HG02885 (cell line): ENCODE measurements around the gene CCDC77.
"Not testable (repeated sequence)": the region's sequence is repeated elsewhere in the genome, so short reads cannot be mapped to it uniquely, and the experiment has no call there.

Source experiments
- ATAC-seq: cut with Tn5 transposase; IDR thresholded peaks from one replicate; pipeline ENCODE4 v1.9.1; 2021; ENCODE audit warnings: mild to moderate bottlenecking; ENCODE audit not compliant: unreplicated experiment, poor library complexity

The CCDC77 gene

DNA sequence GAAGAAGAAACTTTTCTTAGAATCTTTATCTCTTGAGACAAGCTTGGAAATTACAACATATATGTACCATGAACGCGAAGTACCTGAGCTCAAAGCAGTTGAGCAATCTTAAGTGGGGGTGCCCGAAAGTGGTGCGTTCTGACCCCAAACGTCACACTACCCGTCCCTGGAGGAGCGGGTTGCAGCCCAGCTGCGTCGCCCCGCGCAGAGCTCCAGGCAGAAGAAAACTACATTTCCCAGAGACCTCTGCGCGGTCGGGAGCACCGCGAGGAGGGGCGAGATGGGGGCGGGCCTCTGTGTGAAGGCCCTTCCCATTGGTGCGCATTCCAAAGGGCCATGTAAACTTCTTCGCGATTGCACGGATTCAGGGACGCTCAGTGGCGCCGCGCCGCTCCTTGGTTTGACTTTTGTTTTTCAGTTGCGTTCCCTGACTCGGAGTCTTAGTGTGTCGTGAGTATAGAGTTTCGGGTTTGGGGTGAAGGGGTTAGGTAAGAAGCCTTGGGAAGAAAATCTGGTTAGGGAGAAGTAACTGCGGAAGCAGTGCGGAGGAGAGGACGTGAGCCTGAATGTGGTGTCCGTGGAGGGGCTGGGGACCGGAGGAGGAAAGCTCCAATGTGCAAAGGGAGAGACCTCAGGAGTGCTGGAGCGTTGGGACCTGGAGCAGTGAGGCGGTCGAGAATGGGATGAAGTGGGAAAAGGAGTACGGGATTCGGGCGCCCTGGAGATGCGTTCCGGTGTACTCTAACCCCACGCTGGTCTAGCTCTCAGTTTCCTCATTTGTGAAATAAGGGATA lies at the start of gene CCDC77:
CCDC77 (plus strand) TSS at position 410 of the 794 bp plus-strand sequence. CDS start 7,740 bp downstream, outside the sequence.
- ATAC-seq = peak; percentile 99

DNA sequence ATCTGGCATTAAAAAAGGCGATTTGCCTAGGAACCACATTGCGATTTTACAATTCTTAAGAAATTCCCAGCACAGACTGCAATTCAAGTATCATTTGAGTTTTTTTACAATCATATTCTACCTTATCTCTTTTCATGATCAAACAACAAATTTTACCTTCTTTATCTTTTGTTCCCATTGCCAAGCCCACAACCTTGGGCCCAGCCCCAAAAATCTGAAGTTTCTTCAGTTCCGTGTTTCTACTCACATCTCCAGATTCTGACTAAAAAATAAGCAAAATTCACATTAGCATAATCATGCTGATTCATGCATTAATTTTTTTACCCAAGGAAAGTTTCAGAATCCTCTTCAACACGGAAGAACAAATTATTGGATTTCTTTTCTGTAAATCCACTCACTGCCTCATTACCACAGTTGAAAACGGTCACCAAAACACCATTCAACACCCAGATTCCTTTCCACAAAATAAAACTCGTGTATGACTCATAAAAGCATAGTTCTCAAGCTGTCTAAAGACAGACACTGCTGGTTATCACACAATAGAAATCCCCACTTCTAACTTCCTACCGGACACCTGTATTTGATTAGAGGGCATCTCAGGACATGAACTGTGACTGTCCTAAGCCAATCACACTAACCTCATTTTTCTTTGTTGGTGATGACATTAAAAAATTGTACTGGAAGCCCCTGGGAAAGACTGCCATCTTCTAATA lies 45.0 kb upstream of the CCDC77 start:
- ATAC-seq = no peak

DNA sequence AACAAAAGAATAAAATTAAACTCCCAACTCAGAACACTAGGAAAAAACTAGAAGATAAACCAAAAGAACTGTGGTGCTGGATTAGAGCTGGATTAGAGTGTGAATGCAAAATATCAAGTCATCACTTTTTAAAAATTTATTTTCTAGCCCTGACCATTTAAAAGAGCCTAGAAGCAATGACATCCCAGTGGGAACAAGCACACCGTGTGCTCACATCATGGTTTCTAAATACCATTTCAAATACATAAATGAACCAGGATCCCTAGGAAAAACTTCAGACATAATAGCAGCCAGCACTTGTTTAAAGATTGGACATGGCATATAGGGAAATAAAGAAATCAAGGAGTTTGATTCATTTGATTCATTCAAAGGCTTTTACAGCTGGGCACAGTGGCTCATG lies 42.4 kb upstream of the CCDC77 start:
- no peak for ATAC-seq

DNA sequence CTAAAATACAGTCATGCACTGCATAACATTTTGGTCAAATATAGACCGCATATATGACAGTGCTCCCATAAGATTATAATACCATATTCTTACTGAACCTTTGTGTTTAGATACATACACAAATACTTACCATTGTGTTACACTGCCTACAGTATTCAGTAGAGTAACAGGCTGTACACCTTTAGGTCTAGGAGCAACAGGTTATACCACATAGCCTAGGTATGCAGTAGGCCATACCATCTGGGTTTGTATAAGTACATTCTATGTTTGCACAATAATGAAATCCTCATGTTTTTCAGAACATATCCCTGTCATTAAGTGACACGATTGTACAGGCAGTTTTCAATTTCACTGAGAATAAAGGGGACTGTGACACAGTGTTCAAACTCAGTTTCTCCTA lies 34.6 kb upstream of the CCDC77 start:
- no peak for ATAC-seq

DNA sequence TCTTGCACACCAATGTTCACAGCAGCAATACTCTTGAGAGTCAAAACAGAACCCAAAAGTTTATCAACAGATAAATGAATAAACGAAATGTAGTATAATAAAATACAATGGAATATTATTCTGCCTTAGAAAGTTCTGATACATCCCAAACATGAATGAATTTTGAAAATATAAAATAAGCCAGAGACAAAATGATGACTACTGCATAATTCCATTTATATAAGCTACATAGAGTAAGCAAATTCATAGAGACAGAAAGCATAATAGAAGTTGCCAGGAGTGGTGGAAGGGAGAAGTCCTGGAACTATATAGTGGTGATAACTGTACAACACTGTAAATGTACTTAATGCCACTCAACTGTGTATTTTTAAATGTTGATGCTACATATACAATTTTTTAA lies 33.5 kb upstream of the CCDC77 start:
- no peak for ATAC-seq

DNA sequence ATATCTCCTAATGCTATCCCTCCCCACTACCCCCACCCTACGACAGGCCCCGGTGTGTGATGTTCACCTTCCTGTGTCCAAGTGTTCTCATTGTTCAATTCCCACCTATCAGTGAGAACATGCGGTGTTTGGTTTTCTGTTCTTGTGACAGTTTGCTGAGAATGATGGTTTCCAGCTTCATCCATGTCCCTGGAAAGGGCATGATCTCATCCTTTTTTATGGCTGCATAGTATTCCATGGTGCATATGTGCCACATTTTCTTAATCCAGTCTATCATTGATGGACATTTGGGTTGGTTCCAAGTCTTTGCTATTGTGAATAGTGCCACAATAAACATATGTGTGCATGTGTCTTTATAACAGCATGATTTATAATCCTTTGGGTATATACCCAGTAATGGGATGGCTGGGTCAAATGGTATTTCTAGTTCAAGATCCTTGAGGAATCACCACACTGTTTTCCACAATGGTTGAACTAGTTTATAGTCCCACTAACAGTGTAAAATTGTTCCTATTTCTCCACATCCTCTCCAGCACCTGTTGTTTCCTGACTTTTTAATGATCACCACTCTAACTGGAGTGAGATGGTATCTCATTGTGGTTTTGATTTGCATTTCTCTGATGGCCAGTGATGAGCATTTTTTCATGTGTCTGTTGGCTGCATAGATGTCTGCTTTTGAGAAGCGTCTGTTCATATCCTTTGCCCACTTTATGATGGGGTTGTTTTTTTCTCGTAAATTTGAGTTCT lies 30.5 kb upstream of the CCDC77 start:
- not testable (repeated sequence) for ATAC-seq

DNA sequence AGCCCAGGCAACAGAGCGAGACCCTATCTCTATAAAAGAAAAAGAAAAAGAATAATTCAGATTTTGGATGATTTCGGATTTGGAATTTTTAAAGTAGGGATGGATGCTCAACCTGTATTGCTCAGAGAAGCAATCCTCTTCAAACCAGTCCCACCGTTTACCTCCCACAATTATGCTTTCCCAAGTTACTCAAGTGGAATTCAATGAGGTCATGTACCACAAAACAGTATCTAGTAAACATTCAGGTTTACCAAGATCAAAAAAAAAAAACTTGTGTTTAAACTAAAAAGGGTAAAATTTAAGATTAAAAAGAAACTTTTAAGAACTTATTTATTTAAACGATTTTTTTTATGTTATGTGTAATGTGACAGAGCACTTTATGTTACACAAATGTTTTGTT lies 14.8 kb upstream of the CCDC77 start:
- no peak for ATAC-seq

DNA sequence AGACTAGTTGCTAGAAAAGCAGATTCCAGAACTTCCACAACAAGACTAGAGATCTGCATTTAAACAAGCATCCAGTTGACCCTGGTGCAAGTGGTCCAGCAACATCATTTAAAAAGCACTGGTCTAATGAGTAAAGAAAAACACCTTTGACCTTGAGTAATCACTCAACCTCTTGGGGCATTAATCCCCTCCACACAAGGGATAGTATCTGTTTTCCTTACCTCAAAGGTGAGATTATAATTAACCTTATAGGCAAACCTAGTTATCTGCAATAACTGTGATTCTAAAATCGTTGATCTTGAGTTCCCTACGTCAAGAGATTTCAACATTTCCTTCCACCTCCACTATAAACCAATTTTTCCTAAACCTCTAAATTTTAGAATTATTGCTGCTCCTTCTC lies 13.4 kb upstream of the CCDC77 start:
- no peak for ATAC-seq

DNA sequence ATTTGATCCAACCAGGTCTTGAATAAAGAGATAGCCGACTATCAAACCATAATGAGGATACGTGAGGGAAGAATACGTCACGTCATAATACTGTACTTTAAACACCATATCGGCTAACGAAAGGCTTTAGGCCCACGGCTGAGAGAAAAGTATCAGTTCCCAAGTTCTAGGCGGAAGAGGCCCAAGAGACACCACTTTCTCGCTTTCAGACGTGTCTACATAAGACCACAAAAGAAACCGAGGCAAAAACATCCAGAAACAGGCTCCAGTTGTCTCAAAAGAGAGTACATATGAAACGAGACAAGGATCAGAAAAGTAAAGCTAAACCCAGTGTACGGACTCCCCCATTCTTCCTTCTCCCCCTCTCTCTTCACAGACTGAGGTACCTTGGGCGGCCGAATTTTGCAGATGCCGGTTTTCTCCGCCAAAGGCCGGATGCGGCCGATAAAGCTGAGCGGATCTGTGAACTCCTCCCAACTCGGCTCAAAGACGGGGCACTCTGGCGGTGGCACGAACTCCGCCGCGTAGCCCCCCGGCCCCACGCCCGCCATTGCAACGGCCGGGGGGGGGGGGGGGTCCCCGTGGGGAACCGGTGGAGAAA lies 12.8 kb upstream of the CCDC77 start:
- peak; percentile 27 for ATAC-seq

DNA sequence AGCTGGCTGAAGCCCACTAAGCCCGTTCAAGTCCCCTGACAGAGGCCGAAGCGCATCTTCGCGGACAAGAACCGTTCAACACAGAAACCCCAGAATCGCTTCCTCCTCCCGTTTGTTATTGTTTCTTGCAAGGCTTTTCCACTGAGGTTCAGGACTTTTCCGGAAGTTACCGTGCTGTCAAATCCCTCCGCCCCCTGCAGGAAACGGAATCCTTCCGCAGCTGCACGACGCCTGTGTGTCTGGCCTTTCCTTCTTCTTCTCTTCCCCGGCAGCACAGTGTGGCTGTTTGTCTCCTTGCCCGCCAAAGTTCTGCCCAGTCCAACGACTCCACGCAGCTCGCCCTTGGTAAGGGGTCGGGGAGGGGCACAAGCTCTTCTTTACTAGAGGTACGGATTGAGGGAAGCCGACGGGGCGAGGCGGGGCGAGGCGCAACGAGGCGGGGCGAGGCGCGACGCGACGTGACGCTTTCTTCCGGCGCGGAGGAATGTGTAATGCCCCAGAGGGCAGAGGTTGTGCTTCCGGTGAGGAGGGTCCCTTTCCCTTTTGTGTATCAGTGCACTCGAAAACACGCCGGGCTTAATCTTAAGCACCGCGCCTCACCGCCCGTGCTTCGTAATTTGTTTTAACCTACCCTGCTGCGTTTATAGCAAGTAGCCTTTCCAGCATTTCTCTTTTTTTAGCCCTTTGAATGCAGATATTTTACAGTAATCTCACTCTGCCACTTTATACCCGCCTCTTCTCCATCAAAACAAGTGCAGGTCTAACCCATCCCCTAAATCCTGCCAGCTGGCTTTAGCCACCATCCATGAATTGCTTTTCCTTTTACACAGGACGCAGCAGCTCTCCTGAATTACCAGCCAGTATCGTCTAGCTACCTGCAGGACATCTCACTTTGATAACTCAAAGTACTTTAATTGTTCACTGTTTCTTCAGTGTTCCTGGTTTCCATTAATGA lies 12.0 kb upstream of the CCDC77 start, which contains the start of gene KDM5A:
KDM5A (minus strand) TSS at position 179 of the 955 bp plus-strand sequence. CDS start 229 bp downstream, outside the sequence.
- peak; percentile 97 for ATAC-seq

DNA sequence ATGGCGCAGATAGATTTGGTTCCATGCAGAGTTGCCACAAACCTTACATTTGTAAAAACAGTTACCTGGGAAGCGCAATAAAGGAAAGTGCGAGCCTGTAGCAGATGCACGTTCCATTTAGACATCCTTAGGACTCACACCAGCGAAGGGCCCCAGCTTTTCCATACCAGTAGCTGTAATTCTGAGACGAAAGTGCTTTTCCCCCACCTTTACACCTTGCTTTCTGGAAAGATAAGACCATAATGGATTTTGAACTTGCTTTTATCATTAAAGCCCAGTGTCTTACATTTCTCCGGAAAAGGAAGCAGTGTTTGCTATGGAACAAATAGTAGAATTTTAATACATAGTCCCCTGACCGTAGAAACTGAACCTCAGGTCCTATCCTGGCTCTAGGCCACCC lies 616 bp upstream of the CCDC77 start:
- no peak for ATAC-seq

DNA sequence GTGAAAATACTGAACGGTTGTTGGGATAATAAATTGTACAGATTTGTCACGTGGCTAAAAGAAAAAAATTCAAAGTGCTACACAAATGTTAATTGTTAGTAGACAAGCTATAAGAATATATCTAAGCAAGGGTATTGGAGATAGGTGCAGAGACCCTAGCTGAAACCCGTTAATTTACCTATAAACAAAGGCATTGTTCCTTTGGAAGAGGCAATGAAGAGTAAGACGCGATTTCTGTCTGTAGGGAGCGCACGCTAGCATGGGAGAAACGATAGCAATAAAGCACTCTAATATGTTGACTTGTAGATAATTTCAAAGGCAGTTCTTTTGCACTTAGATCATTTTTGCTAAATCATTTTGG lies 565 bp downstream of the CCDC77 start:
- no peak for ATAC-seq

DNA sequence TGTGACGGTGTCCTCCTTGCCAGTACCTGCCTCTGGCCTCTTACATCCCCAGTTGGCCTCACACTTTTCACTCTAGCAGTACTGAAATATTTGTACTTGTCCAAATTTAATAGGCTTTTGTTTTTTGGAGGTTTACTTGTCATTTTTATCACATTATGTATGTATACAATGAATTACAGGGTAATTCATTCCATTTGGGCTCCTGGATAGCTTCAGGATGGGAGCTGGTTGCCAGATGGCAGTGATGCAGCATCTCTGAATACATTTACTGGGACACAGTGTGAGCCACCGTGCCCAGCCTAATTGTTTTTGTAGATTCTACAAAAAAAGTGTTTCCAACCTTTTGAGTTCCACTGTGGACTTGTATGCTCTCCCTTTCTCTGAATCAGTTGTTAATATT lies 13.4 kb downstream of the CCDC77 start:
- no peak for ATAC-seq

DNA sequence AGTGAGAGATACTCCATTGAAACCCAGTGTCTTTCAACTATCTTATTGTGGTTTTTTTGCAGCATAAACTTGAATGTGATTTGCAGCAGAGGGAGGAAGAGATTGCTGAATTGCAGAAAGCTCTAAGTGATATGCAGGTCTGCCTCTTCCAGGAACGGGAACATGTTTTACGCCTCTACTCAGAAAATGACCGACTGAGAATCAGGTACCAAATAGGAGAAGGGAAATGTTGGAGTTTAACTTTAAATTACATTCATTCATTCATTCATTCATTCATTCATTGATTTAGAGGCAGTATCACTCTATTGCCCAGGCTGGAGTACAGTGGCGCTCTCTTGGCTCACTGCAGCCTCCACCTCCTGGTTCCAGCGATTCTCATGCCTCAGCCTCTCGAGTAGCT lies 17.0 kb downstream of the CCDC77 start:
- ATAC-seq = no peak

DNA sequence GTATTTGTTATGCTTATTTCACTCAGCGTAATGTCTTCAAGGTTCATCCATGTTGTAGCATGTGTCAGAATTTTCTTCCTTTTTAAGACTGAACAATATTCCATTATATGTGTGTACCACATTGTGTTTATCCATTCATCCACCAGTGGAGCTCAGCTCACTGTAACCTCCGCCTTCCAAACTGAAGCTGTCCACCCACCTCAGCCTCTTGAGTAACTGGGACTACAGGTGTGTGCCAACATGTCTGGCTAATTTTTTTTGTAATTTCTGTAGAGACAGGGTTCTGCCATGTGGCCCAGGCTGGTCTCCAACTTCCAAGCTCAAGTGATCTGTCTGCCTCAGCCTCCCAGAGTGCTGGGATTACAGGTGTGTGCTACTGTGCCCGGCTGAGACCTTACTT lies 21.1 kb downstream of the CCDC77 start:
- no peak for ATAC-seq

DNA sequence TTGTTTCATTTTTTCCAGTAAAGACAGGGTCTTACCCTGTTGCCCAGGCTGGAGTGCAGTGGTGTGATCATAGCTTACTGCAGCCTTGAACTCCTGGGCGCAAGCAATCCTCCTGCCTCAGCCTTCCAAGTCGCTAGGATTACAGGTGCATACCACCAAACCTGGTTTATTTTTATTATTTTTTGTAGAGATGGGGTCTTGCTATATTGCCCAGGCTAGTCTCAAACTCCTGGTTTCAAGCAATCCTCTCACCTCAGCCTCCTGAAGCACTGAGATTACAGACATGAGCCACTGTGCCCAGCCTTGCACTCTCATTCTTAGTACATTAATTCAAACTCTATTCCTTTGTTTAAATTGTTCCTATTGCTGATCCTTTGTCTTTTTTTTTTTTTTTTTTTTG lies 34.3 kb downstream of the CCDC77 start:
- ATAC-seq = not testable (repeated sequence)

DNA sequence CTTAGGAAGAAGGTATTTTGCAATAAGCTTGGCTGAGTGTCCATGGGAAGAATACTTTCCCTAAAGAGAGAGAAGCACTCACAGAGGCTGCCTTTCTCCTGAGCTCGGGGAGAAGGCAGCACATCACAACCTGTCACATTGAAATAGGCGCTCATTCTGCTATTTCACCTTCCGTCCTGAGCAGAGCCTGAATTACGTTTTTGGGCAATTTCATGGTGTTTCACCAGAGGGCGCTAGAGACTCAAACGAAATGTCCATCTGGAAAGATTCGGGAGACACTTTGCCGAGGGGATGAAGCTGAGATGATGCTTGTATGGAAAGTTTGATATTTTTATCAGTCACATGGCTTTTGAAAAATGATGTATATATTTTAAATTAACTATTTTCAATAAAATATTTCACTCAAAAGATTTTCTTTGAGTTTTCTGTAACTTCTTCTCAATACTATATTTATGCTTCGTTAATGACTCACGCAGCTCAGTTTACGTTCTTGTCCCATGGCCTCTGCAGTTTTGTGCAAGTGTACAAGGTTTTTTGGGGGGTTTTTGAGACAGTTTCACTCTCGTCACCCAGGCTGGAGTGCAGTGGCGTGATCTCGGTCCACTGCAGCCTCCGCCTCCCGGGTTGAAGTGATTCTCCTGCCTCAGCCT lies 40.9 kb downstream of the CCDC77 start:
- no peak for ATAC-seq

DNA sequence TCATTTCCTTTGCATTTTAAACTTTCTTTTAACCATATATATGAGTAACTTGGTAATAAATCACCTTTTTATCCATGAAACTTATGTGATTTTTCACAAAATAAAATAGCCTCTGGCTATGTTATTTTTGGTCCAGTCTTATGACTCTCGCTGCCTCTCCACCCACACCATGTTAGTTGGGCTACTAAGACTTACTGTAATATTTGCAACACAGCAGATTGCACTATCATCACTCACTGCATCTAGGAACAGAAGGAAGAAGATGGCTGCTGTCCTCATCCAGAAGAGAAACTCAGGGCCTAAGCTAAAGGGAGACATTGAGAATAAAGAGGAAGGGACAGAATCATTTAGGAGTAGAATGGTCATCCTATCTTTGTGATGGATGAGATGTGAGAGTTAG lies 45.7 kb downstream of the CCDC77 start:
- ATAC-seq = no peak

DNA sequence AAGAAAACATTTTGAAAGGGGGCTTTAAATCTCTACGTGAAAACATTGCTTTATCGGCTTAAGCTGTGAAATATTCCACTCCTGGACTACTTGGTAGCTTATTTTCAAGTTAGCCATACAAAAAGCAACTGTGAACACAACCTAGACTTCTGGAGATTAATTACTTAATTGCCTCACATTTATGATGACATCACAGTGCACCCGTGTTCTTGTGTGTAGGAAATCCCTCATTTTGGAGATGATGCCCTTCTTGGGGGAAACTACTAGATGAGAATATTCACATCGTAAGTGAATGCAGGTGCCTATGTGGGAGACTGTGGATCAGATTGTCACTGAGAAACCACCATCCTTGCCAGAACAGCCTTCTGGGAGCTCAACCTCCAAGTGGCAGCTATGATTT lies 47.8 kb downstream of the CCDC77 start:
- no peak for ATAC-seq
